ENCODE measurements around the gene MSRB1. TPM values are rescaled to one million over a fixed set of nuclear protein-coding genes. Genes with fewer than 3 reads are reported as not detected.

The MSRB1 gene
- total and polyA plus RNA-seq, 2 of the 8 experiments (the other 6 are each of a cell fraction or from before 2014, with no cell fraction given), result 28.2 to 51.4 TPM

DNA sequence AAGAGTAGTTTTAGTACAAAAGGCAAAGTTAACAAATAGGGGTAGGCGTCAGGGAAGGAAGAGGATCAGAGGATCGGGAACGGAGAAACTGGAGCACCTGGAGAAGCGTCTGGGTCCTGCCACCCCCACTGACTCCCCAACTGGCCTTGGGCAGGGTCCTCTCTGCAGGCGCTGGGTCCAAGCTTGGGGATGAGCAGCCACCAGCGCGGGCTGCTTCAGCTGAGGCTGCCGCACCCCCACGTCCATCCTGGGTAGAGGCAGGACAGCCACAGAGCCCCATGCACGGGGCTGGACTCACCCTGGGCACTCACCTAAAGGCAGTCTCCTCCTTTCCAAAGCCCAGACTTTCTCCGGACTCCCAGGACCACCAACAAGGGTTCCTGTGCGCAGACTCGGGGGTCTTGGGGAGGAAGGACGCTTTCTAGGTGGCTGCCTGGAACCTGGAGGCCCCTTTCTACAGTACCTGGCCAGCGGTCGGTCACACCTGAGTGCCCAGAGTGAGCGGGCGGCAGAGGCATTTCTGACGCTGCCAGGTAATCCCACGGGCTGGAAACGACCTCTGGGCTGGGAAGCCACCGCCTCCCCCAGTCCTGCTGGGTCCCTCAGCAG is 25.8 kb downstream of the MSRB1 start (continued):
- TF ChIP-seq, protein P1, sequence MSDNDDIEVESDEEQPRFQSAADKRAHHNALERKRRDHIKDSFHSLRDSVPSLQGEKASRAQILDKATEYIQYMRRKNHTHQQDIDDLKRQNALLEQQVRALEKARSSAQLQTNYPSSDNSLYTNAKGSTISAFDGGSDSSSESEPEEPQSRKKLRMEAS (IDR thresholded peaks at IDR 0.05), result no peak
- TF ChIP-seq BACH1 (IDR thresholded peaks at IDR 0.05; ENCODE audit: low read length) (no peak), TBP (IDR thresholded peaks at IDR 0.05; ENCODE audit: low read depth, low read length) (no peak), TCF12 (IDR thresholded peaks at IDR 0.05; ENCODE audit: low read depth, low read length) (no peak)

Data from H1 (cell line).